Measurements from ENCODE around the gene PGPEP1.
"Not testable (repeated sequence)": the region's sequence is repeated elsewhere in the genome, so short reads cannot be mapped to it uniquely, and the experiment has no call there.

The PGPEP1 gene

DNA sequence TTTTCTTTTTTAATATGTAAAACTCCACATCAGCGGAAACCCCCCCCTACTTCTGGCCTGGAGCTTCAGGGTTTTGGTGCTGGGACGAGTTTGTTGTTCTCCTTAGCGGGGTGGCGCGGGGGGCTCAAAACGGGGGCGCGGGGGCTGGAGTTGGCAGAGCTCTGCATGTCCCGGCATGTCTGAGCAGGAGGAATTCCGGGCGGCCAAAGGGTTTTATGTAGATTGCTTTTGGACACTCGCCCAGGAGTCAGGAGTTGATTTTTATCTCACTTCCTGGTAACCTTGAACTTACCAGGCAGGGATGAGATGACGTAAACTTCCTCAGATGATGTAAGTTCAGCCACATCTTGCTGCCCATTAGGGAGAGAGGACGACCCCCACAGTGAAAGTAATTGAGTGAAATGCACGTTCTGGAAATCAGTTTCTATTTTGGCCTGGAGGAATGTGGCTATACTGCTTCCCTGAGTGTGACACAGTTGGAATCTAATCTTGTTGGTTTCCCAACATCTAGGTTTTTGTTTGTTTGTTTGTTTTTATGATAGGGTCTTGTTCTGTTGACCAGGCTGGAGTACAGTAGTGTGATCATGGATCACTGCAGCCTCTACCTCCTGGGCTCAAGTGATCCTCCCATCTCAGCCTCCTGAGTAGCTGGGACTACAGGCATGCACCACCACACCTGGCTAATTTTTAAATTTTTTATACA lies 24.6 kb downstream of the PGPEP1 start:
- peak; percentile 95 for DNase-seq (ENCODE audit: low spot score)

- no peak for DNase-seq (ENCODE audit: low spot score)
Observed at GRCh38 chr19:18366021-18366435, 25.6 kb downstream of the PGPEP1 start.

DNA sequence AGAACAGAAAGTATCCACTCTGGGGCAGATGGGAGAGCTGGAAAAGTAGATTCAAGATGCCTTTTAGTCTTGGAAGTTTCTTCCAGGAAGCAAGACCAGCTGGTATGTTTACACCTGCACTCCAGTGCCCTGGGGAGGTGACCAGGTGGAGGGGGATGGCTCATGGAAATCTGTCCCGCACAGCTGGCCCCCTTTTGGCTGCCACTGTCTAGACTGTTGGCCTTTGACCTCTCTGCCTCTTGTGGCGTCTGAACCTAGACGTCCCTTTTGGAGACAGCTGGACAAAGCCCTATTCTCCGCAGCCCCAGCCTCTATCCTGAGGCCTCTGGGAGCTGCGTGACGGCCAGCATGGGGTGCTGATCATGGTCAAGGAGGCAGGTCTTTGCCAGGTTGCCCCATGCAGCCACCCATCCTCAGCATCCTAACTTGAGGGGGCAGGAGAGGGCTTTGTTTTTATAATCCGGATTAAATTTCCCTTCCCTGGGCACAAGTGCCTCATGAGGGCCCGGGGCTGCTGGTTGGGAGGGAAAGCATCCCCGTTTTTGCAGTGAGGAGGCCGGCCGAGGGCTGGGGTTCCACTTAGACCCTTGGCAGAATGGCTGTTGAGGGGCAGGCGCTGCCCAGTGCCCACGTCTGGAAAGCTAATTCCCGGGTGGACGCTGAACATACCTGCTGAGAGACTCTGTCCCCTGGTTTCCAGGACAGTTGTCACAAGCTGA lies 28.3 kb downstream of the PGPEP1 start:
- no peak for DNase-seq (ENCODE audit: low spot score)

- no peak for DNase-seq (ENCODE audit: low spot score)
Observed at GRCh38 chr19:18373407-18373891, 33.1 kb downstream of the PGPEP1 start.

DNA sequence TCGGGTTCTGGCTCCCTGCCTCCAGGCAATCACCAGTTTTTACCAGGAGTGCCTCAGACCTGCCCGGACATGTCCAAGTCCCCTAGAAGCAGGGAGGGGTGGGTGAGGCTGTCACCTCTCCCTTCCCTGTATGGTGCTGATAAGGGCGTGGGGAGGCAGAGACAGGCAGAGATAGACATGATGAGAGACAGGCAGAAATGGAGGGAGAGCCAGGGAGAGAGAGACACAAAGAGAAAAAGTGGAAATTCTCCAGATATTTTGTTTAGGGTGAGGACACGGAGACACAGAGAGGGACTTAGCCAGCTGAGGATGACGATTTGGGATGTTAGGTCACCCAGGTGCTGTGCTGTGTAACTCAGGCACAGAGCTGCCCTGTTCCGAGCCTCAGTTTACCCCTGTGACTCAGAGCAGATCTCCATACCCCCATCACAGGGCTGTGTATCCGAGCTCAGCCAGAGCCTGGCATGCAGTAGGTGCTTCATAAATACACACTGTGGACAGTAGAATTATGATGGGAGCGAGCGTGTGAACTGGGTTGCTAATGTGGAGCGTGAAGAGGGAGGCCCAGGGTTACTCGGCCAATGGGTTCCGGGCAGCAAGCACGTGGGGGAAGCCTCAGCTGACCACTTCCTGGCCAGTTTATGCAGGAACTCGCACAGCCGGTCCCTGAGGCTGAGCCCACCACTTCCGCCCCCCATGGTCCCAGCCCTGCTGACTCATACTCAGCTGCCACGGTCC lies 33.7 kb downstream of the PGPEP1 start:
- peak; percentile 97 for DNase-seq (ENCODE audit: low spot score)

GRCh38 chr19:18377026-18377425 lies 36.6 kb downstream of the PGPEP1 start:
- no peak for DNase-seq (ENCODE audit: low spot score)

GRCh38 chr19:18379803-18380747 lies 39.7 kb downstream of the PGPEP1 start:
- no peak for DNase-seq (ENCODE audit: low spot score)

GRCh38 chr19:18380843-18381242 lies 40.4 kb downstream of the PGPEP1 start:
- DNase-seq (ENCODE audit: low spot score): no peak

- DNase-seq (ENCODE audit: low spot score): not testable (repeated sequence)
Observed at GRCh38 chr19:18383622-18384021, 43.2 kb downstream of the PGPEP1 start.

DNA sequence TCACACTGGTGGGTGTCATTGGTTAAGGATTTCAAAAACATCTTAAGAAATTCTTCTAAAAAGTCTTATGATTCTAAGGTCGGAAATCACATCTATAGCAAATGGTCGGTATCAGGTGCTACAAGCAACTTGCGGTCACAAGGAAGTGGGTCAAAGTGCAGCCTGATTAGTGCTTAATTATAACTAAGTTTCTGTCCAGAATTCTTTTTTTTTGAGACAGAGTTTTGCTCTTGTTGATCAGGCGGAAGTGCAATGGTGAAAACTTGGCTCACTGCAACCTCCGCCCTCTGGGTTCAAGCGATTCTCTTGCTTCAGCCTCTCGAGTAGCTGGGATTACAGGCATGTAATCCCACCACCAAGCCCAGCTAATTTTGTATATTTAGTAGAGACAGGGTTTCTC lies 44.4 kb downstream of the PGPEP1 start:
- DNase-seq (ENCODE audit: low spot score): no peak

DNA sequence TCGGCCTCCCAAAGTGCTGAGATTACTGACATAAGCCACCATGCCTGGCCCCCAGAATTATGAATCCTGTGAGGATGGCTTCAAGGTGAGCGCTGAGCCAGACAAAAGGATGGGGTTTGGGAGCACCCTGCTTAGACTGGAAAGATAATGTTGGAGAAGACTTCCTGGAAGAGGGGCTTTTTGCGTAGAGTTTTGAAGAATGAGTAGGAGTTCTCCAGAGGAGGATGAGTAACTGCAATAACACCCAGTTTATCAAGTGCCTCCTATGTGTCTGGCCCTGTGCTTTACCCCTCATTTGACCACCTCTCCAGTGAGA lies 44.9 kb downstream of the PGPEP1 start:
- DNase-seq (ENCODE audit: low spot score): no peak

- DNase-seq (ENCODE audit: low spot score): peak; percentile 96
Observed at GRCh38 chr19:18385675-18386542, 45.5 kb downstream of the PGPEP1 start, which contains the start of gene GDF15. GDF15 (plus strand) TSS chr19:18386158; CDS start chr19:18386190, 32 bp downstream.

- DNase-seq (ENCODE audit: low spot score): no peak
Observed at GRCh38 chr19:18386543-18387271, 46.3 kb downstream of the PGPEP1 start.

GRCh38 chr19:18388100-18388959 lies 47.9 kb downstream of the PGPEP1 start:
- DNase-seq (ENCODE audit: low spot score): peak; percentile 68

- no peak for DNase-seq (ENCODE audit: low spot score)
Observed at GRCh38 chr19:18388960-18389725, 48.7 kb downstream of the PGPEP1 start.

DNA sequence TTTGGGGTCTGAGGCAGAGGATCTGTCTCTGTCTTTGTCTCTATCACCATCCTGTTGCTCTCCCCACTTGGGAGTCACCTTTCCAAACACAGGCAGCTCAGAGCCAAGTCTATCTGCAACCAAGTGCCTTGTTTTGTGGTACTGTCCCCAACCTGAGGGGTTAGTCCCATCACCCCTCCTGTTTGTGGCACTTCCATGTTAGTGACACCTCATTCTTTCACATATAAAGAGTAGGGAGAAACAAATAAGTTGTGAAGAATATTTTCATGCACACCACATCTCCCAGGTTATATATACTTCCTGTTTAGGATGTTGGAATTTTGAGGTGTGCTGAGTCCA lies 49.3 kb downstream of the PGPEP1 start:
- DNase-seq (ENCODE audit: low spot score): no peak

DNA sequence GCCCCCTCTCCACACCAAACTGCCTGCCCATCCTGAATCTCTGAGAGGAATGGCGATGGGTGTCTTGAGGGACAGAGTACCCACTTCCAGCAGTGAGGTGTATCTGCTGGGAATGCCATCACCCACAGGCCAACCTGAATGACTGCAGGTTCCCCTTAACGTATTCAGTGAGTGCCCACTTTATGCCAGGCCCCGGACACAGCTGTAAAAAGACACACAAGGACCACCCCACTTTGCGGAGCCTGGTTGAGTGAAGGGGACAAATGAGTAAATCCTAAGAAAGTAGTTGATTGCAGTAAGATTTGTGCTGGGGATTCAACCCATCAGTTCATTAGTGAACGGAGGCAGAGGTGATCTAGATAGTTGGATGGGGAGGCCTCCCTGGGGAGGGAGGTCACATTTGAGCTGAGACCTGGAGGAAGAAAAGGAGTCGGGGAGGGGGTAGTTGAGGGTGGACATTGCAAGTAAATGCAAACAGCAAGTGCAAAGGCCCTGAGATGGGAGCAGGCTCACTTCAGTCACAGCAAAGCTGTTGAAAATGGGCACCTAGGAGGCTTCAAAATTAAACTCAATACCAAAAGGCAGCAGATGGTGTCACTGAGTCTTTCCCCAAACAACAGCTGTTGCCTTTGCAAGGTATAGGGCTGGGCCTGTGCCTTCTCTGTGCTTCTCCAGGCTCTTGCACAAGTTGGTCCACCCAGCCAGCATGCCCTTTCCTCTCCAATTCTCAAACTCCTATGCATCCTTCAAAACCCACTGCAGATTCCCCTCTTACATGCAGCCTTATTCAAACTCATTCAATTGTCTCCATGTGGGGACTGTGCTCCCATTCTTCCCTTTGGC lies 49.9 kb downstream of the PGPEP1 start:
- no peak for DNase-seq (ENCODE audit: low spot score)

Data from COLO829 (cell line).